Hematopoietic multipotent progenitor cell (in vitro differentiated cells): ENCODE data around the gene HMCN2. TPM values are rescaled to one million over a fixed set of nuclear protein-coding genes. Genes with fewer than 3 reads are reported as not detected.
"Not testable (repeated sequence)": the region's sequence is repeated elsewhere in the genome, so short reads cannot be mapped to it uniquely, and the experiment has no call there.

Experiments used
- DNase-seq, 3 donors: peaks; one replicate each; pipeline ENCODE4 v3.0.0-alpha.2; 2011 to 2015; ENCODE audit warnings: low read depth in 2 of 3, low spot score in 2 of 3
- total RNA-seq: library from RNA; depleted of rRNA; stranded (reverse); fragments of >200 nt; gene quantifications from one replicate; pipeline ENCODE4 v1.2.3, GENCODE V29; 2012

The HMCN2 gene
- total RNA-seq, 1 donor: under 0.01 TPM

GRCh38 chr9:130263601-130264413 is 1.8 kb upstream of the HMCN2 start:
- no peak for DNase-seq

- DNase-seq: no peak
Observed at GRCh38 chr9:130264414-130265350, 878 bp upstream of the HMCN2 start.

- no peak for DNase-seq
Observed at GRCh38 chr9:130266236-130267098, 907 bp downstream of the HMCN2 start.

GRCh38 chr9:130267930-130268329 is 2.4 kb downstream of the HMCN2 start:
- no peak for DNase-seq

- DNase-seq: no peak
Observed at GRCh38 chr9:130268521-130269211, 3.1 kb downstream of the HMCN2 start.

- DNase-seq: no peak
Observed at GRCh38 chr9:130271473-130271872, 5.9 kb downstream of the HMCN2 start.

- no peak for DNase-seq
Observed at GRCh38 chr9:130275156-130275555, 9.6 kb downstream of the HMCN2 start.

GRCh38 chr9:130276121-130276520 is 10.6 kb downstream of the HMCN2 start:
- DNase-seq: no peak

GRCh38 chr9:130276955-130277354 is 11.4 kb downstream of the HMCN2 start:
- no peak for DNase-seq

GRCh38 chr9:130277525-130277924 is 12.0 kb downstream of the HMCN2 start:
- not testable (repeated sequence) for DNase-seq

GRCh38 chr9:130283539-130284248 is 18.1 kb downstream of the HMCN2 start:
- no peak for DNase-seq

GRCh38 chr9:130284249-130284625 is 18.7 kb downstream of the HMCN2 start:
- DNase-seq: no peak

GRCh38 chr9:130284690-130285089 is 19.1 kb downstream of the HMCN2 start:
- no peak for DNase-seq

- no peak for DNase-seq
Observed at GRCh38 chr9:130285271-130285670, 19.7 kb downstream of the HMCN2 start.

- DNase-seq: no peak
Observed at GRCh38 chr9:130286072-130286770, 20.7 kb downstream of the HMCN2 start.

GRCh38 chr9:130286781-130287428 is 21.3 kb downstream of the HMCN2 start:
- no peak for DNase-seq

- no peak for DNase-seq
Observed at GRCh38 chr9:130287736-130288135, 22.2 kb downstream of the HMCN2 start.

- DNase-seq: no peak
Observed at GRCh38 chr9:130288393-130288792, 22.8 kb downstream of the HMCN2 start.
